Middle frontal gyrus (tissue), 1 donor: ENCODE measurements around the gene GINS3.

Experiments
- DNase-seq: peaks from one replicate; pipeline ENCODE4 v3.0.0-alpha.2; 2015; ENCODE audit warnings: low spot score; ENCODE audit errors: extremely low spot score

The GINS3 gene

GRCh38 chr16:58392215-58393137 lies at the start of gene GINS3:
Gene GINS3 (plus strand): TSS chr16:58392471. CDS start chr16:58392602, 131 bp downstream.
- DNase-seq = peak; percentile 64

GRCh38 chr16:58343562-58343961 lies 48.7 kb upstream of the GINS3 start:
- DNase-seq = no peak

- DNase-seq = no peak
Observed at GRCh38 chr16:58345574-58346354, 46.5 kb upstream of the GINS3 start.

GRCh38 chr16:58346831-58347371 lies 45.4 kb upstream of the GINS3 start:
- no peak for DNase-seq

- no peak for DNase-seq
Observed at GRCh38 chr16:58348986-58349385, 43.3 kb upstream of the GINS3 start.

- no peak for DNase-seq
Observed at GRCh38 chr16:58352690-58353089, 39.6 kb upstream of the GINS3 start.

GRCh38 chr16:58360041-58360634 lies 32.1 kb upstream of the GINS3 start:
- DNase-seq = no peak

- DNase-seq = no peak
Observed at GRCh38 chr16:58361726-58362125, 30.5 kb upstream of the GINS3 start.

- no peak for DNase-seq
Observed at GRCh38 chr16:58363746-58364393, 28.4 kb upstream of the GINS3 start.

- DNase-seq = no peak
Observed at GRCh38 chr16:58365623-58366022, 26.6 kb upstream of the GINS3 start.

GRCh38 chr16:58366247-58367031 lies 25.8 kb upstream of the GINS3 start:
- DNase-seq = no peak

GRCh38 chr16:58367252-58367651 lies 25.0 kb upstream of the GINS3 start:
- DNase-seq = no peak

- no peak for DNase-seq
Observed at GRCh38 chr16:58371841-58372240, 20.4 kb upstream of the GINS3 start.

- no peak for DNase-seq
Observed at GRCh38 chr16:58375386-58375785, 16.9 kb upstream of the GINS3 start.

- no peak for DNase-seq
Observed at GRCh38 chr16:58377932-58378331, 14.3 kb upstream of the GINS3 start.

GRCh38 chr16:58378401-58378800 lies 13.9 kb upstream of the GINS3 start:
- no peak for DNase-seq

- no peak for DNase-seq
Observed at GRCh38 chr16:58379736-58380135, 12.5 kb upstream of the GINS3 start.

- no peak for DNase-seq
Observed at GRCh38 chr16:58381661-58382060, 10.6 kb upstream of the GINS3 start.

- DNase-seq = no peak
Observed at GRCh38 chr16:58384437-58385055, 7.7 kb upstream of the GINS3 start.

GRCh38 chr16:58385218-58385773 lies 7.0 kb upstream of the GINS3 start:
- DNase-seq = no peak
